GM12878 (cell line): ENCODE results near the gene CLINT1. TPM values are rescaled to one million over a fixed set of nuclear protein-coding genes. Genes with fewer than 3 reads are reported as not detected.

Experiments used
- ATAC-seq: fragments of 200-7000 bp; cut with Tn5 transposase; 3 replicates; pipeline ENCODE4 v1.9.1; 2020; ENCODE audit warnings: mild to moderate bottlenecking, moderate library complexity
- BruUV-seq: library from RNA; stranded (reverse); fragments of 400-500 nt; replicated peaks from 2 replicates; lab custom pipeline; 2021; lab: Mats Ljungman, UMichigan
- CTCF ChIA-PET: fragments of 300-600 bp; sonication (Branson Sonifier 250); formaldehyde crosslinking; extraction: SDS; loops from one replicate; lab custom pipeline; 2021; ENCODE audit warnings: inconsistent platforms; lab: Yijun Ruan, JAX
- POLR2A ChIA-PET: fragments of 350-600 bp; formaldehyde crosslinking; extraction: SDS; loops from one replicate; lab custom pipeline; 2021; ENCODE audit warnings: inconsistent platforms; lab: Charles Lee
- RAD21 ChIA-PET: fragments of 300-600 bp; sonication (Branson Sonifier 250); formaldehyde crosslinking; loops from one replicate; lab custom pipeline; 2023; ENCODE audit warnings: antibody characterized with exemption; ENCODE audit not compliant: unreplicated experiment; lab: Charles Lee
- SMC1A ChIA-PET: fragments of 300-600 bp; sonication (Branson Sonifier 250); formaldehyde crosslinking; loops from one replicate; lab custom pipeline; 2023; ENCODE audit not compliant: unreplicated experiment, uncharacterized antibody; lab: Charles Lee
- DNase-seq: peaks from one replicate; pipeline ENCODE4 v3.0.0-alpha.2; 2011; ENCODE audit warnings: low read depth, low spot score
- FAIRE-seq: peaks from 3 replicates; lab custom pipeline; 2011; peaks lifted over from hg19 to GRCh38; lab: Jason Lieb, UNC
- H2AFZ ChIP-seq: 2 replicates; pipeline ENCODE4 v1.6.0; 2011; ENCODE audit warnings: low read depth, low read length, control low read depth; ENCODE audit not compliant: control insufficient read depth
- H3K27ac ChIP-seq: 2 replicates; pipeline ENCODE4 v1.5.1; 2011; ENCODE audit warnings: control low read depth; ENCODE audit not compliant: control insufficient read depth, insufficient read depth
- H3K27me3 ChIP-seq, 2 experiments: replicated peaks in 1 of 2; 2 replicates each; pipeline versions ENCODE4 v1.6.0 to v1.6.1; 2011; ENCODE audit warnings: low read length in 1 of 2; ENCODE audit not compliant: control insufficient read depth in 2 of 2, insufficient read depth in 2 of 2
- H3K36me3 ChIP-seq, 2 experiments: 2 replicates each; pipeline ENCODE4 v1.5.1; 2011; ENCODE audit warnings: low read length in 1 of 2; ENCODE audit not compliant: control insufficient read depth in 2 of 2, insufficient read depth in 2 of 2
- H3K4me1 ChIP-seq: 2 replicates; pipeline ENCODE4 v1.6.1; 2011; ENCODE audit warnings: mild to moderate bottlenecking, low read length, moderate library complexity, mixed read lengths; ENCODE audit not compliant: control insufficient read depth, insufficient read depth
- H3K4me2 ChIP-seq: 2 replicates; pipeline ENCODE4 v1.6.0; 2011; ENCODE audit warnings: control low read depth; ENCODE audit not compliant: control insufficient read depth, insufficient read depth
- H3K4me3 ChIP-seq: fragments of 200-600 bp; sonication (generic); 2 replicates; pipeline ENCODE4 v1.5.1; 2016
- H3K79me2 ChIP-seq: 2 replicates; pipeline ENCODE4 v1.6.0; 2011; ENCODE audit warnings: low read length; ENCODE audit not compliant: control insufficient read depth, insufficient read depth
- H3K9ac ChIP-seq: 2 replicates; pipeline ENCODE4 v1.8.0; 2011; ENCODE audit warnings: low read length, control low read depth, mixed read lengths; ENCODE audit not compliant: control insufficient read depth, insufficient read depth
- H3K9me3 ChIP-seq: replicated peaks from 3 replicates; pipeline ENCODE4 v1.5.1; 2011; ENCODE audit warnings: mild to moderate bottlenecking, low read length; ENCODE audit not compliant: control insufficient read depth, insufficient read depth
- H4K20me1 ChIP-seq: 2 replicates; pipeline ENCODE4 v1.6.0; 2011; ENCODE audit not compliant: control insufficient read depth, insufficient read depth
- DPF2 ChIP-seq: fragments of 450-650 bp; IDR thresholded peaks from 2 replicates; pipeline ENCODE4 v1.6.1; 2017; ENCODE audit warnings: mild to moderate bottlenecking
- EZH2 ChIP-seq: IDR thresholded peaks from 2 replicates; pipeline ENCODE4 v1.6.1; 2012; ENCODE audit warnings: low read depth, mild to moderate bottlenecking, control low read depth, inconsistent platforms, low read length, borderline replicate concordance; ENCODE audit not compliant: control insufficient read depth
- MEF2B ChIP-seq: fragments of 450-650 bp; IDR thresholded peaks from 2 replicates; pipeline ENCODE4 v1.6.1; 2018; ENCODE audit warnings: mild to moderate bottlenecking, moderate library complexity; ENCODE audit not compliant: partially characterized antibody, poor library complexity, severe bottlenecking
- NR2C2 ChIP-seq: IDR thresholded peaks from 2 replicates; pipeline ENCODE4 v1.6.1; 2011; ENCODE audit warnings: borderline replicate concordance, low read depth; ENCODE audit not compliant: control insufficient read depth, insufficient read length
- RB1 ChIP-seq: fragments of 450-650 bp; formaldehyde crosslinking; IDR thresholded peaks from 2 replicates; pipeline ENCODE4 v1.6.1; 2017; ENCODE audit warnings: mild to moderate bottlenecking, borderline replicate concordance
- RUNX3 ChIP-seq: IDR thresholded peaks from 2 replicates; pipeline ENCODE4 v1.6.1; 2012; ENCODE audit warnings: low read length, inconsistent platforms
- WGBS: methylation state at CpG from one replicate; pipeline ENCODE4 v1.1.6; 2016; ENCODE audit warnings: low lambda C conversion rate; ENCODE audit not compliant: insufficient replicate concordance, insufficient coverage; ENCODE audit errors: missing lambda C conversion rate; 5-methylcytosine and 5-hydroxymethylcytosine counted together
- in situ Hi-C: fragments of 300-500 bp; cut with MboI; formaldehyde crosslinking; loops from 9 replicates; pipeline ENCODE4 v1.14.3; 2018; ENCODE audit warnings: mixed read lengths
- intact Hi-C: fragments of 100-400 bp; cut with micrococcal nuclease; formaldehyde crosslinking; loops from one replicate; pipeline ENCODE4 v1.14.2; 2022; ENCODE audit not compliant: unreplicated experiment
- polyA plus RNA-seq, 11 experiments: library from polyadenylated mRNA; depleted of rRNA in 4 of 11; unstranded in 6 of 11; stranded (reverse) in 5 of 11; fragments of >200 nt; fragmentation: Nextera tagmentation in 4 of 11; fragmentation: Illumina TruSeq in 1 of 11; extraction: Ambion mirVana in 4 of 11; extraction: Trizol in 1 of 11; gene quantifications; 1 replicate in 1 of 11; 2 replicates in 10 of 11; pipeline versions ENCODE4 v1.2.1 to v1.2.3, GENCODE V29; 2011 to 2016; ENCODE audit warnings: inconsistent platforms in 2 of 11, missing spikeins in 2 of 11, low read depth in 1 of 11
- total RNA-seq, 4 experiments: library from RNA; depleted of rRNA in 3 of 4; stranded (reverse); fragments of >200 nt in 3 of 4; fragmentation: Illumina TruSeq in 1 of 4; extraction: Trizol in 1 of 4; gene quantifications; 2 replicates each; pipeline versions ENCODE4 v1.2.1 to v1.2.3, GENCODE V29; 2013 to 2021
- TF ChIP-seq, protein P1 (sequence below): IDR thresholded peaks from 2 replicates; pipeline ENCODE4 v1.6.1; 2012; ENCODE audit warnings: improper control_type of control experiment, low read depth, low read length; ENCODE audit not compliant: insufficient replicate concordance
- TF ChIP-seq, protein P2 (sequence below): fragments of 450-650 bp; IDR thresholded peaks from 2 replicates; pipeline ENCODE4 v1.6.1; 2016; ENCODE audit warnings: mild to moderate bottlenecking

CLINT1 gene
- total and polyA plus RNA-seq, 10 of the 15 experiments (the other 5 are each of a cell fraction or from before 2014, with no cell fraction given): 30.0 to 136 (median 105) TPM

DNA sequence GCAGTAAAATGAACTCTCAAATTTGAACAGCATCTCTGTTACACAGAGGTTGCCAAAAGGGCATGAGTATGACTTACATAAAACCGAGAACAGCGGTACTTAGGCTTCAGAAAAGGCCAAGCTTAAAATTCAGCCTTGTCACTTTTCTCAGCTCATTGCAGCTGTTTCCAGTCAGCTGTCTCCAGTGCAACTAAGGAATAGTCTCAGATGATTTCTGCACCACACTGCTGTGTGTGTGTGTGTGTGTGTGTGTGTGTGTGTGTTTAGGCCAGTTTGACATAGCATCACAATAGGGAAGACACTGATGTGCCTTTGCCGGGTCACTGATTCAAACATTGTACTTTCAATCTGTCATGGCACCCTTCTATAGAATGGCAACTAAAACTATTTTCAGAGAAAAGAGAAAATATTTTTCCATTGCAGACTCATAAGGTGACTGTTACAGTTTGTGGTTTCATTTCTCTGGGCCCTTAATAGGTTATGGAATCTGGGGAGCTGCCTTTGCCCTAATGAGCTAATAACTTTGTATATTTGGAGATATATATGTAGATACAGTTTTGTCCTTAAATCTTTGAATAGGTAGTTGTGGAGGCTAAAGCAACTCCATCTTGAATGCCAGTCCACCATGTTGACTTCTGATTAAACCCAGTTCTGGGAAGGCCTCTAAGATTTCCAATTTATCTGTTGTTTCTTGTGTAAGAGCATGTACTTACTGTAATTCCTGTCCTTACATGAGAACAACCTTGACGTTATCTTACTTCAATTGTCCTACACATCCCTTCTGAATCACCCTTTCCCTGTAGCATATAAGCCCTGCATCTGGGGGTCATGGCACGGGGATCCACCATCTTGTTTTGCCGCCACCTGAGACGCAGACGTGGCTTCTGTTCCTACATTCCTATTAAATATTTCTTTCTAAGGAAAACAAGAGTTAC lies 110.9 kb downstream of the CLINT1 start:
- FAIRE-seq: no peak
- ChIA-PET RAD21 (interaction anchor here (3.2 kb wide), 1 partner anchor 316 kb away, joined by 9 read pairs; no protein-coding TSS in a partner anchor), CTCF (interaction anchor here (1.0 to 8.0 kb wide), 7 partner anchors 9 to 317 kb away, joined by 3 to 95 read pairs (median 9); partner anchors contain the start of genes C5orf52 and NIPAL4), POLR2A (no interaction called here), SMC1A (interaction anchor here (0.8 to 2.0 kb wide), 9 partner anchors 56 to 1606 kb away, joined by 3 to 6 read pairs (median 3); no protein-coding TSS in a partner anchor)
- BruUV-seq: no TSS peak
- Histone ChIP-seq H3K4me2 (no peak overlapping the region), H4K20me1 (no peaks in the 10 kb centered on the region), H3K79me2 (no peaks in the 10 kb centered on the region; the same call in 1 of the 2 replicates), H3K9me3 (no peaks in the 10 kb centered on the region), H3K27me3 (no peaks in the 10 kb centered on the region), H3K4me1 (peaks cover 9% of the 10 kb centered on the region; the same call in 1 of the 2 replicates), H3K9ac (no peak overlapping the region), H3K36me3 (no peaks in the 10 kb centered on the region), H2AFZ (no peak overlapping the region), H3K4me3 (no peak overlapping the region), H3K27ac (no peak overlapping the region)
- in situ Hi-C loops (no loop called here), intact Hi-C loops (loop anchor here (10.0 kb wide), 2 partner anchors 493 to 603 kb away; partner anchors contain the start of gene MED7)
- WGBS: 77% methylated on average over 8 of the region's 8 CpGs
- ATAC-seq: peak; percentile 19
- no peak for DNase-seq
- no peak for TF ChIP-seq NR2C2
- TF ChIP-seq, protein P1, sequence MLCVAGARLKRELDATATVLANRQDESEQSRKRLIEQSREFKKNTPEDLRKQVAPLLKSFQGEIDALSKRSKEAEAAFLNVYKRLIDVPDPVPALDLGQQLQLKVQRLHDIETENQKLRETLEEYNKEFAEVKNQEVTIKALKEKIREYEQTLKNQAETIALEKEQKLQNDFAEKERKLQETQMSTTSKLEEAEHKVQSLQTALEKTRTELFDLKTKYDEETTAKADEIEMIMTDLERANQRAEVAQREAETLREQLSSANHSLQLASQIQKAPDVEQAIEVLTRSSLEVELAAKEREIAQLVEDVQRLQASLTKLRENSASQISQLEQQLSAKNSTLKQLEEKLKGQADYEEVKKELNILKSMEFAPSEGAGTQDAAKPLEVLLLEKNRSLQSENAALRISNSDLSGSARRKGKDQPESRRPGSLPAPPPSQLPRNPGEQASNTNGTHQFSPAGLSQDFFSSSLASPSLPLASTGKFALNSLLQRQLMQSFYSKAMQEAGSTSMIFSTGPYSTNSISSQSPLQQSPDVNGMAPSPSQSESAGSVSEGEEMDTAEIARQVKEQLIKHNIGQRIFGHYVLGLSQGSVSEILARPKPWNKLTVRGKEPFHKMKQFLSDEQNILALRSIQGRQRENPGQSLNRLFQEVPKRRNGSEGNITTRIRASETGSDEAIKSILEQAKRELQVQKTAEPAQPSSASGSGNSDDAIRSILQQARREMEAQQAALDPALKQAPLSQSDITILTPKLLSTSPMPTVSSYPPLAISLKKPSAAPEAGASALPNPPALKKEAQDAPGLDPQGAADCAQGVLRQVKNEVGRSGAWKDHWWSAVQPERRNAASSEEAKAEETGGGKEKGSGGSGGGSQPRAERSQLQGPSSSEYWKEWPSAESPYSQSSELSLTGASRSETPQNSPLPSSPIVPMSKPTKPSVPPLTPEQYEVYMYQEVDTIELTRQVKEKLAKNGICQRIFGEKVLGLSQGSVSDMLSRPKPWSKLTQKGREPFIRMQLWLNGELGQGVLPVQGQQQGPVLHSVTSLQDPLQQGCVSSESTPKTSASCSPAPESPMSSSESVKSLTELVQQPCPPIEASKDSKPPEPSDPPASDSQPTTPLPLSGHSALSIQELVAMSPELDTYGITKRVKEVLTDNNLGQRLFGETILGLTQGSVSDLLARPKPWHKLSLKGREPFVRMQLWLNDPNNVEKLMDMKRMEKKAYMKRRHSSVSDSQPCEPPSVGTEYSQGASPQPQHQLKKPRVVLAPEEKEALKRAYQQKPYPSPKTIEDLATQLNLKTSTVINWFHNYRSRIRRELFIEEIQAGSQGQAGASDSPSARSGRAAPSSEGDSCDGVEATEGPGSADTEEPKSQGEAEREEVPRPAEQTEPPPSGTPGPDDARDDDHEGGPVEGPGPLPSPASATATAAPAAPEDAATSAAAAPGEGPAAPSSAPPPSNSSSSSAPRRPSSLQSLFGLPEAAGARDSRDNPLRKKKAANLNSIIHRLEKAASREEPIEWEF: no peak
- no peak for TF ChIP-seq RB1
- TF ChIP-seq DPF2: no peak
- no peak for TF ChIP-seq EZH2
- peak; percentile 52 for TF ChIP-seq RUNX3
- TF ChIP-seq MEF2B: no peak
- TF ChIP-seq, protein P2, sequence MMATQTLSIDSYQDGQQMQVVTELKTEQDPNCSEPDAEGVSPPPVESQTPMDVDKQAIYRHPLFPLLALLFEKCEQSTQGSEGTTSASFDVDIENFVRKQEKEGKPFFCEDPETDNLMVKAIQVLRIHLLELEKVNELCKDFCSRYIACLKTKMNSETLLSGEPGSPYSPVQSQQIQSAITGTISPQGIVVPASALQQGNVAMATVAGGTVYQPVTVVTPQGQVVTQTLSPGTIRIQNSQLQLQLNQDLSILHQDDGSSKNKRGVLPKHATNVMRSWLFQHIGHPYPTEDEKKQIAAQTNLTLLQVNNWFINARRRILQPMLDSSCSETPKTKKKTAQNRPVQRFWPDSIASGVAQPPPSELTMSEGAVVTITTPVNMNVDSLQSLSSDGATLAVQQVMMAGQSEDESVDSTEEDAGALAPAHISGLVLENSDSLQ: no peak
